IMR-90 (cell line): Measurements from ENCODE around the gene ROS1. TPM values are rescaled to one million over a fixed set of nuclear protein-coding genes. Genes with fewer than 3 reads are reported as not detected.
A peak's percentile ranks its signal among the peaks of the same experiment; 100 is the strongest.

Experiments used
- ATAC-seq: fragments of 200-7000 bp; cut with Tn5 transposase; 2 replicates; pipeline ENCODE4 v1.9.1; 2020; ENCODE audit warnings: low read depth, mild to moderate bottlenecking, moderate library complexity
- BruUV-seq: library from RNA; stranded (reverse); fragments of 400-500 nt; replicated peaks from 2 replicates; lab custom pipeline; 2021; lab: Mats Ljungman, UMichigan
- CTCF ChIA-PET: fragments of 300-600 bp; formaldehyde crosslinking; extraction: SDS; loops from one replicate; lab custom pipeline; 2021; ENCODE audit warnings: antibody characterized with exemption; lab: Yijun Ruan, JAX
- POLR2A ChIA-PET: fragments of 300-600 bp; sonication (Branson Sonifier 250); formaldehyde crosslinking; loops from one replicate; lab custom pipeline; 2022; ENCODE audit warnings: antibody characterized with exemption; ENCODE audit not compliant: unreplicated experiment; lab: Charles Lee
- DNase-seq: peaks from one replicate; pipeline ENCODE4 v3.0.0; 2013
- H2AFZ ChIP-seq: replicated peaks from 2 replicates; pipeline ENCODE3; 2013; ENCODE audit warnings: low read length, mild to moderate bottlenecking; ENCODE audit not compliant: poor library complexity
- H2AK5ac ChIP-seq: 2 replicates; pipeline ENCODE4 v1.6.1; 2013; ENCODE audit warnings: low read depth, low read length, inconsistent platforms
- H2AK9ac ChIP-seq: replicated peaks from 2 replicates; pipeline ENCODE3; 2013; ENCODE audit warnings: mild to moderate bottlenecking, low read depth, low read length, moderate library complexity; ENCODE audit not compliant: poor library complexity
- H2BK120ac ChIP-seq: 2 replicates; pipeline ENCODE4 v1.6.1; 2013; ENCODE audit warnings: low read depth, low read length, inconsistent platforms
- H2BK15ac ChIP-seq: 3 replicates; pipeline ENCODE4 v1.6.1; 2013; ENCODE audit warnings: low read depth, low read length, inconsistent platforms
- H2BK20ac ChIP-seq: 2 replicates; pipeline ENCODE4 v1.6.1; 2013; ENCODE audit warnings: low read depth, mild to moderate bottlenecking, inconsistent platforms, low read length, moderate library complexity
- H2BK5ac ChIP-seq: 2 replicates; pipeline ENCODE4 v1.6.1; 2013; ENCODE audit warnings: mild to moderate bottlenecking, low read depth, low read length, inconsistent platforms; ENCODE audit not compliant: poor library complexity, severe bottlenecking
- H3K14ac ChIP-seq: replicated peaks from 2 replicates; pipeline ENCODE4 v1.6.1; 2013; ENCODE audit warnings: low read depth, low read length, inconsistent platforms
- H3K18ac ChIP-seq: 2 replicates; pipeline ENCODE4 v1.6.1; 2013; ENCODE audit warnings: low read depth, low read length, control low read depth
- H3K23ac ChIP-seq: 2 replicates; pipeline ENCODE4 v1.6.1; 2013; ENCODE audit warnings: low read depth, low read length, inconsistent platforms
- H3K27ac ChIP-seq: 2 replicates; pipeline ENCODE4 v1.5.1; 2013; ENCODE audit warnings: mild to moderate bottlenecking, control low read depth, low read length; ENCODE audit not compliant: insufficient read depth
- H3K27me3 ChIP-seq: 2 replicates; pipeline ENCODE4 v1.6.1; 2013; ENCODE audit warnings: low read length; ENCODE audit not compliant: control insufficient read depth, insufficient read depth
- H3K36me3 ChIP-seq: 2 replicates; pipeline ENCODE4 v1.6.1; 2013; ENCODE audit warnings: low read length, mixed read lengths; ENCODE audit not compliant: control insufficient read depth, insufficient read depth
- H3K4ac ChIP-seq: 2 replicates; pipeline ENCODE4 v1.6.1; 2013; ENCODE audit warnings: low read depth, low read length, inconsistent platforms
- H3K4me1 ChIP-seq: 2 replicates; pipeline ENCODE4 v1.6.1; 2013; ENCODE audit warnings: low read length, mixed read lengths; ENCODE audit not compliant: control insufficient read depth, insufficient read depth
- H3K4me2 ChIP-seq: 2 replicates; pipeline ENCODE4 v1.6.1; 2013; ENCODE audit warnings: low read depth, mild to moderate bottlenecking, control low read depth, low read length, moderate library complexity
- H3K4me3 ChIP-seq: 2 replicates; pipeline ENCODE4 v1.5.1; 2013; ENCODE audit warnings: low read depth, mild to moderate bottlenecking, control low read depth, low read length, moderate library complexity; ENCODE audit not compliant: insufficient read depth
- H3K56ac ChIP-seq: 2 replicates; pipeline ENCODE4 v1.6.1; 2013; ENCODE audit warnings: low read length, inconsistent platforms; ENCODE audit not compliant: insufficient read depth; ENCODE audit errors: extremely low read depth
- H3K79me1 ChIP-seq, 2 experiments: 2 replicates each; pipeline ENCODE4 v1.6.1; 2013; ENCODE audit warnings: low read length in 2 of 2, inconsistent platforms in 1 of 2, low read depth in 1 of 2
- H3K9ac ChIP-seq: 2 replicates; pipeline ENCODE4 v1.6.1; 2013; ENCODE audit warnings: low read depth, low read length, control low read depth
- H3K9me1 ChIP-seq: 2 replicates; pipeline ENCODE4 v1.6.1; 2013; ENCODE audit warnings: low read length, inconsistent platforms; ENCODE audit not compliant: insufficient read depth
- H3K9me3 ChIP-seq: 2 replicates; pipeline ENCODE4 v1.6.1; 2013; ENCODE audit warnings: low read length; ENCODE audit not compliant: control insufficient read depth, insufficient read depth
- H4K20me1 ChIP-seq: 2 replicates; pipeline ENCODE4 v1.6.1; 2013; ENCODE audit warnings: low read length, inconsistent platforms; ENCODE audit not compliant: insufficient read depth
- H4K5ac ChIP-seq: 2 replicates; pipeline ENCODE4 v1.6.1; 2013; ENCODE audit warnings: mild to moderate bottlenecking, low read depth, low read length, control low read depth
- H4K8ac ChIP-seq, 2 experiments: 2 replicates each; pipeline ENCODE4 v1.6.1; 2013; ENCODE audit warnings: low read depth in 2 of 2, low read length in 2 of 2, control low read depth in 1 of 2, inconsistent platforms in 1 of 2
- H4K91ac ChIP-seq: 2 replicates; pipeline ENCODE4 v1.6.1; 2013; ENCODE audit warnings: low read depth, low read length, inconsistent platforms; ENCODE audit not compliant: insufficient read depth
- BHLHE40 ChIP-seq: fragments of 150-350 bp; IDR thresholded peaks from 2 replicates; pipeline ENCODE4 v1.6.1; 2016; ENCODE audit warnings: mild to moderate bottlenecking, low read depth, low read length
- CEBPB ChIP-seq: IDR thresholded peaks from 2 replicates; pipeline ENCODE4 v1.6.1; 2012; ENCODE audit warnings: low read depth, low read length, improper control_type of control experiment
- CHD1 ChIP-seq: IDR thresholded peaks from 2 replicates; pipeline ENCODE4 v1.6.1; 2012; ENCODE audit warnings: low read depth, low read length, improper control_type of control experiment
- CTCF ChIP-seq: conservative IDR thresholded peaks from 2 replicates; pipeline ENCODE4 v1.5.1; 2012; ENCODE audit warnings: mild to moderate bottlenecking, low read depth, low read length, improper control_type of control experiment
- FOS ChIP-seq: fragments of 150-350 bp; IDR thresholded peaks from 2 replicates; pipeline ENCODE4 v1.6.1; 2016; ENCODE audit warnings: low read depth, low read length
- MAFK ChIP-seq: IDR thresholded peaks from 2 replicates; pipeline ENCODE4 v1.6.1; 2012; ENCODE audit warnings: low read depth, low read length, improper control_type of control experiment
- MAZ ChIP-seq: IDR thresholded peaks from 2 replicates; pipeline ENCODE4 v1.6.1; 2012; ENCODE audit warnings: low read depth, mild to moderate bottlenecking, low read length, improper control_type of control experiment, moderate library complexity, borderline replicate concordance
- MXI1 ChIP-seq: IDR thresholded peaks from 2 replicates; pipeline ENCODE4 v1.6.1; 2012; ENCODE audit warnings: low read depth, mild to moderate bottlenecking, low read length, moderate library complexity, borderline replicate concordance
- NFE2L2 ChIP-seq: fragments of 150-350 bp; IDR thresholded peaks from 2 replicates; pipeline ENCODE4 v1.6.1; 2016; ENCODE audit warnings: low read depth, mild to moderate bottlenecking, low read length
- POLR2A ChIP-seq: IDR thresholded peaks from 2 replicates; pipeline ENCODE4 v1.6.1; 2012; ENCODE audit warnings: mild to moderate bottlenecking, low read depth, low read length
- RAD21 ChIP-seq: IDR thresholded peaks from 2 replicates; pipeline ENCODE4 v1.6.1; 2012; ENCODE audit warnings: low read length, improper control_type of control experiment
- RCOR1 ChIP-seq: IDR thresholded peaks from 2 replicates; pipeline ENCODE4 v1.6.1; 2012; ENCODE audit warnings: mild to moderate bottlenecking, low read length, improper control_type of control experiment; ENCODE audit not compliant: insufficient replicate concordance
- RFX5 ChIP-seq: IDR thresholded peaks from 2 replicates; pipeline ENCODE4 v1.8.0; 2012; ENCODE audit warnings: low read depth, mild to moderate bottlenecking, low read length, moderate library complexity
- SMC3 ChIP-seq: fragments of 150-350 bp; IDR thresholded peaks from 2 replicates; pipeline ENCODE4 v1.6.1; 2016; ENCODE audit warnings: low read depth, mild to moderate bottlenecking, antibody characterized with exemption, low read length, moderate library complexity
- USF2 ChIP-seq: fragments of 150-350 bp; IDR thresholded peaks from 2 replicates; pipeline ENCODE4 v1.6.1; 2017; ENCODE audit warnings: mild to moderate bottlenecking, antibody characterized with exemption, low read length, low read depth
- WGBS, 2 experiments: methylation state at CpG; one replicate each; pipeline versions ENCODE4 v1.1.5 to v1.1.7; 2013; ENCODE audit warnings: missing lambda C conversion rate in 2 of 2; ENCODE audit not compliant: insufficient read length in 1 of 2; ENCODE audit errors: extremely low coverage in 2 of 2; 5-methylcytosine and 5-hydroxymethylcytosine counted together
- dilution Hi-C: fragments of 300-500 bp; cut with HindIII; formaldehyde crosslinking; loops from one replicate; pipeline ENCODE4 v1.14.3; 2018; ENCODE audit warnings: low sequenced_read_pairs; ENCODE audit not compliant: unreplicated experiment
- in situ Hi-C: fragments of 300-500 bp; cut with MboI; formaldehyde crosslinking; loops from 3 replicates; pipeline ENCODE4 v1.14.3; 2019; ENCODE audit warnings: low sequenced_read_pairs, inconsistent platforms, mixed read lengths
- intact Hi-C: fragments of 100-400 bp; cut with micrococcal nuclease; formaldehyde crosslinking; loops from 2 replicates; pipeline ENCODE4 v1.10.0; 2022
- polyA plus RNA-seq, 3 experiments: library from polyadenylated mRNA; depleted of rRNA; stranded (reverse); fragments of >200 nt; gene quantifications; 2 replicates each; pipeline ENCODE4 v1.2.3, GENCODE V29; 2012; ENCODE audit warnings: low replicate concordance in 1 of 3
- total RNA-seq: library from RNA; depleted of rRNA; stranded (reverse); fragments of >200 nt; gene quantifications from 2 replicates; pipeline ENCODE4 v1.2.3, GENCODE V29; 2012
- TF ChIP-seq, protein P1 (sequence below): fragments of 150-350 bp; IDR thresholded peaks from 2 replicates; pipeline ENCODE4 v1.6.1; 2016; ENCODE audit warnings: low read depth, mild to moderate bottlenecking, low read length, moderate library complexity, borderline replicate concordance

ROS1 gene
- total and polyA plus RNA-seq, 2 of the 4 experiments (the other 2 are of a cell fraction), result under 0.01 to 0.03 TPM

DNA sequence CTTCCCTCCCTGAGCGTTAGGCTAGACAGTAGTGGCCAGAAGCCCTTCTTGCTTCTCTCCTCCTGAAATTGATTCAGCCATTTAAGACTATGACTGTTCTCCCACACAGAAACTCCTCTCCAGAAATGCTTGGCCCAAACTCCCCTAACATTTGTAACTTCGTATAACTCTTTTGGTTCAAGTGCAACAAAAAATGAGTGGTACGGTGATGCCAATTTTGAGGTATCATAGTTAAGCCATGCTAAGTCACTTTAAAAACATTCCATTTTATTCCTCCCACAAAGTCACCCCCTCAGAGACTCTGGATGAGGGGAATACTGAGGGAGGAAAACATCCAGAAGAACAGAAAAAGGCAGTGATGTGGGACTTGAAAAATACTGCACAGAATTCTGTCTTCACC lies 21.1 kb upstream of the ROS1 start:
- Histone ChIP-seq H2AFZ (no peak overlapping the region), H3K14ac (no peak overlapping the region), H3K56ac (no peak overlapping the region), H3K18ac (peak overlapping the region; percentile 28; the same call in 1 of the 2 replicates), H2AK9ac (no peak overlapping the region), H4K20me1 (no peaks in the 10 kb centered on the region), H2BK5ac (no peak overlapping the region), H3K4ac (0 out of 2 replicates have a peak overlapping the region, but pooled peaks have one; percentile 30), H3K79me1 (no peaks in the 10 kb centered on the region), H4K8ac (peak overlapping the region in 1 of 2 experiments; percentile 19; a peak in 2 of 4 replicates), H3K27me3 (no peaks in the 10 kb centered on the region), H3K9me1 (peaks cover 9% of the 10 kb centered on the region), H3K4me2 (no peak overlapping the region), H4K91ac (no peak overlapping the region), H3K9me3 (no peaks in the 10 kb centered on the region), H4K5ac (no peak overlapping the region), H2BK120ac (peak overlapping the region; percentile 10; the same call in 1 of the 2 replicates), H2BK15ac (peak overlapping the region; percentile 51; the same call in 2 of the 3 replicates), H3K9ac (no peak overlapping the region), H3K36me3 (no peaks in the 10 kb centered on the region), H2AK5ac (0 out of 2 replicates have a peak overlapping the region, but pooled peaks have one; percentile 10), H3K4me3 (no peak overlapping the region), H3K27ac (no peak overlapping the region), H3K23ac (no peak overlapping the region), H2BK20ac (peak overlapping the region; percentile 75), H3K4me1 (peaks cover 13% of the 10 kb centered on the region)
- ChIA-PET POLR2A (no interaction called here), CTCF (no interaction called here)
- TF ChIP-seq, protein P1, sequence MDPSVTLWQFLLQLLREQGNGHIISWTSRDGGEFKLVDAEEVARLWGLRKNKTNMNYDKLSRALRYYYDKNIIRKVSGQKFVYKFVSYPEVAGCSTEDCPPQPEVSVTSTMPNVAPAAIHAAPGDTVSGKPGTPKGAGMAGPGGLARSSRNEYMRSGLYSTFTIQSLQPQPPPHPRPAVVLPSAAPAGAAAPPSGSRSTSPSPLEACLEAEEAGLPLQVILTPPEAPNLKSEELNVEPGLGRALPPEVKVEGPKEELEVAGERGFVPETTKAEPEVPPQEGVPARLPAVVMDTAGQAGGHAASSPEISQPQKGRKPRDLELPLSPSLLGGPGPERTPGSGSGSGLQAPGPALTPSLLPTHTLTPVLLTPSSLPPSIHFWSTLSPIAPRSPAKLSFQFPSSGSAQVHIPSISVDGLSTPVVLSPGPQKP, result no peak
- TF ChIP-seq CTCF (no peak), FOS (no peak), USF2 (no peak), RFX5 (no peak), POLR2A (no peak), SMC3 (no peak), CEBPB (no peak), RAD21 (no peak), MAZ (no peak), MAFK (no peak), RCOR1 (no peak), MXI1 (no peak), CHD1 (no peak), BHLHE40 (no peak), NFE2L2 (no peak)
- in situ Hi-C loops (loop anchor here (5.0 kb wide), 2 partner anchors 105 to 155 kb away; partner anchors contain the start of gene GOPC), intact Hi-C loops (no loop called here), dilution Hi-C loops (no loop called here)
- no CpG with 5 or more reads among the region's 3 CpGs for WGBS, 2 experiments
- no peak for DNase-seq
- BruUV-seq, result no TSS peak
- no peak for ATAC-seq
